Adrenal gland (tissue), 12 donors: ENCODE results near the gene TGFBR2. TPM values are rescaled to one million over a fixed set of nuclear protein-coding genes. Genes with fewer than 3 reads are reported as not detected.

Experiments used
- DNase-seq, 7 donors: peaks; one replicate each; pipeline ENCODE4 v3.0.0-alpha.2; 2019 to 2020
- H3K27ac ChIP-seq, 5 donors: fragments of 200-600 bp; sonication (generic) in 4 of 5; 1 replicate in 3 of 5; 2 replicates in 2 of 5; pipeline versions ENCODE4 v1.5.1 to v1.8.0; 2016 to 2020; ENCODE audit warnings: mild to moderate bottlenecking in 1 of 5
- H3K27me3 ChIP-seq: fragments of 200-600 bp; 2 replicates; pipeline ENCODE4 v1.8.0; 2021
- H3K36me3 ChIP-seq, 2 donors: fragments of 200-600 bp; replicated peaks in 1 of 2; 1 replicate in 1 of 2; 2 replicates in 1 of 2; pipeline versions ENCODE4 v1.5.1 to v1.8.0; 2018 to 2022
- H3K4me1 ChIP-seq, 2 donors: fragments of 200-600 bp; replicated peaks in 1 of 2; 1 replicate in 1 of 2; 2 replicates in 1 of 2; pipeline versions ENCODE4 v1.5.1 to v1.8.0; 2018 to 2021
- H3K4me3 ChIP-seq, 4 donors: fragments of 200-600 bp; sonication (generic) in 3 of 4; one replicate each; pipeline ENCODE4 v1.5.1; 2016 to 2018
- H3K9me3 ChIP-seq, 3 donors: fragments of 200-600 bp; sonication (generic) in 1 of 3; replicated peaks in 1 of 3; 1 replicate in 2 of 3; 2 replicates in 1 of 3; pipeline versions ENCODE4 v1.5.1 to v1.8.0; 2016 to 2021
- CTCF ChIP-seq, 6 experiments: fragments of 450-650 bp in 4 of 6; fragments of 200-600 bp in 2 of 6; sonication (generic) in 1 of 6; IDR thresholded peaks; 1 replicate in 5 of 6; 2 replicates in 1 of 6; pipeline versions ENCODE4 v1.5.1 to v1.8.0; 2016 to 2021; ENCODE audit warnings: antibody characterized with exemption in 6 of 6, mild to moderate bottlenecking in 2 of 6, moderate library complexity in 1 of 6
- POLR2A ChIP-seq, 2 donors: fragments of 450-650 bp; IDR thresholded peaks; one replicate each; pipeline ENCODE4 v1.6.1; 2017; ENCODE audit warnings: antibody characterized with exemption in 2 of 2, mild to moderate bottlenecking in 2 of 2, moderate library complexity in 1 of 2
- WGBS, 4 donors: extraction: QIAGEN DNeasy Blood & Tissue Kit in 2 of 4; methylation state at CpG; one replicate each; pipeline versions ENCODE4 v1.1.5 to v1.1.7; 2013 to 2017; 5-methylcytosine and 5-hydroxymethylcytosine counted together
- intact Hi-C, 2 donors: fragments of 100-400 bp; cut with DNase I; formaldehyde crosslinking; loops; one replicate each; pipeline versions ENCODE4 v1.14.1 to v1.15.0; 2022 to 2023
- polyA plus RNA-seq, 3 donors: library from polyadenylated mRNA; stranded (reverse); fragments of 200-250 nt in 2 of 3; fragments of 350-450 nt in 1 of 3; fragmentation: Illumina TruSeq in 1 of 3; extraction: RNeasy Lipid Tissue Mini Kit (QIAGEN cat#74804) in 1 of 3; gene quantifications; one replicate each; pipeline ENCODE4 v1.2.3, GENCODE V29; 2013 to 2014
- total RNA-seq, 9 donors: library from RNA; depleted of rRNA in 4 of 9; stranded (reverse); fragments of >200 nt in 4 of 9; fragments of 120-200 nt in 1 of 9; fragmentation: NEBNext Ultra II Directional in 1 of 9; extraction: Animal tissue kit (Norgen Biotek cat#: 25700) in 1 of 9; gene quantifications; one replicate each; pipeline versions ENCODE4 v1.1.0 to v1.2.4, GENCODE V29; 2013 to 2023
- donor health status: healthy with polysubstance abuse.
- donor health status: Bipolar disorder and iron deficiency.
- donor health status: DM: yes; HTN: yes; CAD: no.
- donor health status: DM: no; HTN: no; CAD: no.
- donor health status: DM: no; HTN: no; CAD: no.
- donor health status: DM: yes; HTN: yes; CAD: no.

TGFBR2 gene
- total and polyA plus RNA-seq, 12 donors, result 19.1 to 296 (median 153) TPM

- Histone ChIP-seq H3K4me1 (peaks cover 40 to 96% of the 10 kb centered on the region in 2 donors), H3K27ac (peak overlapping the region in 2 of 5 donors; percentile 59 to 84), H3K4me3 (no peak overlapping the region), H3K36me3 (no peaks in the 10 kb centered on the region), H3K9me3 (no peaks in the 10 kb centered on the region), H3K27me3 (no peaks in the 10 kb centered on the region)
- TF ChIP-seq CTCF (IDR thresholded peaks at IDR 0.05) (no peak), POLR2A (IDR thresholded peaks at IDR 0.05) (no peak)
- no peak for DNase-seq
- WGBS, 4 donors, result 58 to 65% (median 62%) methylated on average over 4 of the region's 4 CpGs
- intact Hi-C loops, result no loop called here
Observed at GRCh38 chr3:30625541-30626438, 19.4 kb downstream of the TGFBR2 start.

- DNase-seq, result no peak
- no peaks in the 10 kb centered on the region for H3K27me3 ChIP-seq
- TF ChIP-seq POLR2A (IDR thresholded peaks at IDR 0.05), result no peak
- H3K36me3 ChIP-seq, result no peaks in the 10 kb centered on the region
- peak overlapping the region in 2 of 5 donors; percentile 59 to 84 for H3K27ac ChIP-seq
- no peaks in the 10 kb centered on the region for H3K9me3 ChIP-seq
- WGBS, 4 donors, result 67 to 77% (median 68%) methylated on average over 5 of the region's 5 CpGs
- intact Hi-C loops, result no loop called here
- H3K4me3 ChIP-seq, result no peak overlapping the region
- H3K4me1 ChIP-seq, result peaks cover 46 to 97% of the 10 kb centered on the region in 2 donors
Observed at GRCh38 chr3:30626443-30627180, 20.2 kb downstream of the TGFBR2 start.

- Histone ChIP-seq H3K4me1 (peaks cover 54 to 97% of the 10 kb centered on the region in 2 donors), H3K4me3 (no peak overlapping the region), H3K27me3 (no peaks in the 10 kb centered on the region), H3K36me3 (no peaks in the 10 kb centered on the region), H3K9me3 (no peaks in the 10 kb centered on the region), H3K27ac (peak overlapping the region in 4 of 5 donors; percentile 17 to 70 (median 58))
- WGBS, 4 donors, result 63 to 70% (median 66%) methylated on average over 4 of the region's 4 CpGs
- TF ChIP-seq CTCF (IDR thresholded peaks at IDR 0.05) (no peak), POLR2A (IDR thresholded peaks at IDR 0.05) (no peak)
- intact Hi-C loops, result no loop called here
- no peak for DNase-seq
Observed at GRCh38 chr3:30628205-30628900, 22.0 kb downstream of the TGFBR2 start.

GRCh38 chr3:30628901-30629590, 22.6 kb downstream of the TGFBR2 start:
- H3K9me3 ChIP-seq, result no peaks in the 10 kb centered on the region
- H3K27me3 ChIP-seq, result no peaks in the 10 kb centered on the region
- WGBS, 4 donors, result 63 to 91% (median 82%) methylated on average over 5 of the region's 5 CpGs
- H3K4me3 ChIP-seq, result no peak overlapping the region
- no peaks in the 10 kb centered on the region for H3K36me3 ChIP-seq
- TF ChIP-seq CTCF (IDR thresholded peaks at IDR 0.05) (peak in 5 of 6 experiments; percentile 18 to 37 (median 24)), POLR2A (IDR thresholded peaks at IDR 0.05) (no peak)
- intact Hi-C loops, result no loop called here
- DNase-seq, result peak in 2 of 7 donors; percentile 35 to 38
- H3K4me1 ChIP-seq, result peaks cover 54 to 97% of the 10 kb centered on the region in 2 donors
- H3K27ac ChIP-seq, result peak overlapping the region in 4 of 5 donors; percentile 17 to 70 (median 58)
